IMR-90 (cell line): ENCODE data around the gene LMX1A. TPM values are rescaled to one million over a fixed set of nuclear protein-coding genes. Genes with fewer than 3 reads are reported as not detected.

Experiments used
- ATAC-seq: fragments of 200-7000 bp; cut with Tn5 transposase; 2 replicates; pipeline ENCODE4 v1.9.1; 2020; ENCODE audit warnings: low read depth, mild to moderate bottlenecking, moderate library complexity
- BruUV-seq: library from RNA; stranded (reverse); fragments of 400-500 nt; replicated peaks from 2 replicates; lab custom pipeline; 2021; lab: Mats Ljungman, UMichigan
- CTCF ChIA-PET: fragments of 300-600 bp; formaldehyde crosslinking; extraction: SDS; loops from one replicate; lab custom pipeline; 2021; ENCODE audit warnings: antibody characterized with exemption; lab: Yijun Ruan, JAX
- POLR2A ChIA-PET: fragments of 300-600 bp; sonication (Branson Sonifier 250); formaldehyde crosslinking; loops from one replicate; lab custom pipeline; 2022; ENCODE audit warnings: antibody characterized with exemption; ENCODE audit not compliant: unreplicated experiment; lab: Charles Lee
- DNase-seq: peaks from one replicate; pipeline ENCODE4 v3.0.0; 2013
- H2AFZ ChIP-seq: replicated peaks from 2 replicates; pipeline ENCODE3; 2013; ENCODE audit warnings: low read length, mild to moderate bottlenecking; ENCODE audit not compliant: poor library complexity
- H2AK5ac ChIP-seq: 2 replicates; pipeline ENCODE4 v1.6.1; 2013; ENCODE audit warnings: low read depth, low read length, inconsistent platforms
- H2AK9ac ChIP-seq: replicated peaks from 2 replicates; pipeline ENCODE3; 2013; ENCODE audit warnings: mild to moderate bottlenecking, low read depth, low read length, moderate library complexity; ENCODE audit not compliant: poor library complexity
- H2BK120ac ChIP-seq: 2 replicates; pipeline ENCODE4 v1.6.1; 2013; ENCODE audit warnings: low read depth, low read length, inconsistent platforms
- H2BK15ac ChIP-seq: 3 replicates; pipeline ENCODE4 v1.6.1; 2013; ENCODE audit warnings: low read depth, low read length, inconsistent platforms
- H2BK20ac ChIP-seq: 2 replicates; pipeline ENCODE4 v1.6.1; 2013; ENCODE audit warnings: low read depth, mild to moderate bottlenecking, inconsistent platforms, low read length, moderate library complexity
- H2BK5ac ChIP-seq: 2 replicates; pipeline ENCODE4 v1.6.1; 2013; ENCODE audit warnings: mild to moderate bottlenecking, low read depth, low read length, inconsistent platforms; ENCODE audit not compliant: poor library complexity, severe bottlenecking
- H3K14ac ChIP-seq: replicated peaks from 2 replicates; pipeline ENCODE4 v1.6.1; 2013; ENCODE audit warnings: low read depth, low read length, inconsistent platforms
- H3K18ac ChIP-seq: 2 replicates; pipeline ENCODE4 v1.6.1; 2013; ENCODE audit warnings: low read depth, low read length, control low read depth
- H3K23ac ChIP-seq: 2 replicates; pipeline ENCODE4 v1.6.1; 2013; ENCODE audit warnings: low read depth, low read length, inconsistent platforms
- H3K27ac ChIP-seq: 2 replicates; pipeline ENCODE4 v1.5.1; 2013; ENCODE audit warnings: mild to moderate bottlenecking, control low read depth, low read length; ENCODE audit not compliant: insufficient read depth
- H3K27me3 ChIP-seq: 2 replicates; pipeline ENCODE4 v1.6.1; 2013; ENCODE audit warnings: low read length; ENCODE audit not compliant: control insufficient read depth, insufficient read depth
- H3K36me3 ChIP-seq: 2 replicates; pipeline ENCODE4 v1.6.1; 2013; ENCODE audit warnings: low read length, mixed read lengths; ENCODE audit not compliant: control insufficient read depth, insufficient read depth
- H3K4ac ChIP-seq: 2 replicates; pipeline ENCODE4 v1.6.1; 2013; ENCODE audit warnings: low read depth, low read length, inconsistent platforms
- H3K4me1 ChIP-seq: 2 replicates; pipeline ENCODE4 v1.6.1; 2013; ENCODE audit warnings: low read length, mixed read lengths; ENCODE audit not compliant: control insufficient read depth, insufficient read depth
- H3K4me2 ChIP-seq: 2 replicates; pipeline ENCODE4 v1.6.1; 2013; ENCODE audit warnings: low read depth, mild to moderate bottlenecking, control low read depth, low read length, moderate library complexity
- H3K4me3 ChIP-seq: 2 replicates; pipeline ENCODE4 v1.5.1; 2013; ENCODE audit warnings: low read depth, mild to moderate bottlenecking, control low read depth, low read length, moderate library complexity; ENCODE audit not compliant: insufficient read depth
- H3K56ac ChIP-seq: 2 replicates; pipeline ENCODE4 v1.6.1; 2013; ENCODE audit warnings: low read length, inconsistent platforms; ENCODE audit not compliant: insufficient read depth; ENCODE audit errors: extremely low read depth
- H3K79me1 ChIP-seq, 2 experiments: 2 replicates each; pipeline ENCODE4 v1.6.1; 2013; ENCODE audit warnings: low read length in 2 of 2, inconsistent platforms in 1 of 2, low read depth in 1 of 2
- H3K9ac ChIP-seq: 2 replicates; pipeline ENCODE4 v1.6.1; 2013; ENCODE audit warnings: low read depth, low read length, control low read depth
- H3K9me1 ChIP-seq: 2 replicates; pipeline ENCODE4 v1.6.1; 2013; ENCODE audit warnings: low read length, inconsistent platforms; ENCODE audit not compliant: insufficient read depth
- H3K9me3 ChIP-seq: 2 replicates; pipeline ENCODE4 v1.6.1; 2013; ENCODE audit warnings: low read length; ENCODE audit not compliant: control insufficient read depth, insufficient read depth
- H4K20me1 ChIP-seq: 2 replicates; pipeline ENCODE4 v1.6.1; 2013; ENCODE audit warnings: low read length, inconsistent platforms; ENCODE audit not compliant: insufficient read depth
- H4K5ac ChIP-seq: 2 replicates; pipeline ENCODE4 v1.6.1; 2013; ENCODE audit warnings: mild to moderate bottlenecking, low read depth, low read length, control low read depth
- H4K8ac ChIP-seq, 2 experiments: 2 replicates each; pipeline ENCODE4 v1.6.1; 2013; ENCODE audit warnings: low read depth in 2 of 2, low read length in 2 of 2, control low read depth in 1 of 2, inconsistent platforms in 1 of 2
- H4K91ac ChIP-seq: 2 replicates; pipeline ENCODE4 v1.6.1; 2013; ENCODE audit warnings: low read depth, low read length, inconsistent platforms; ENCODE audit not compliant: insufficient read depth
- FOS ChIP-seq: fragments of 150-350 bp; IDR thresholded peaks from 2 replicates; pipeline ENCODE4 v1.6.1; 2016; ENCODE audit warnings: low read depth, low read length
- MAFK ChIP-seq: IDR thresholded peaks from 2 replicates; pipeline ENCODE4 v1.6.1; 2012; ENCODE audit warnings: low read depth, low read length, improper control_type of control experiment
- RAD21 ChIP-seq: IDR thresholded peaks from 2 replicates; pipeline ENCODE4 v1.6.1; 2012; ENCODE audit warnings: low read length, improper control_type of control experiment
- RCOR1 ChIP-seq: IDR thresholded peaks from 2 replicates; pipeline ENCODE4 v1.6.1; 2012; ENCODE audit warnings: mild to moderate bottlenecking, low read length, improper control_type of control experiment; ENCODE audit not compliant: insufficient replicate concordance
- RFX5 ChIP-seq: IDR thresholded peaks from 2 replicates; pipeline ENCODE4 v1.8.0; 2012; ENCODE audit warnings: low read depth, mild to moderate bottlenecking, low read length, moderate library complexity
- SMC3 ChIP-seq: fragments of 150-350 bp; IDR thresholded peaks from 2 replicates; pipeline ENCODE4 v1.6.1; 2016; ENCODE audit warnings: low read depth, mild to moderate bottlenecking, antibody characterized with exemption, low read length, moderate library complexity
- USF2 ChIP-seq: fragments of 150-350 bp; IDR thresholded peaks from 2 replicates; pipeline ENCODE4 v1.6.1; 2017; ENCODE audit warnings: mild to moderate bottlenecking, antibody characterized with exemption, low read length, low read depth
- WGBS, 2 experiments: methylation state at CpG; one replicate each; pipeline versions ENCODE4 v1.1.5 to v1.1.7; 2013; ENCODE audit warnings: missing lambda C conversion rate in 2 of 2; ENCODE audit not compliant: insufficient read length in 1 of 2; ENCODE audit errors: extremely low coverage in 2 of 2; 5-methylcytosine and 5-hydroxymethylcytosine counted together
- dilution Hi-C: fragments of 300-500 bp; cut with HindIII; formaldehyde crosslinking; loops from one replicate; pipeline ENCODE4 v1.14.3; 2018; ENCODE audit warnings: low sequenced_read_pairs; ENCODE audit not compliant: unreplicated experiment
- in situ Hi-C: fragments of 300-500 bp; cut with MboI; formaldehyde crosslinking; loops from 3 replicates; pipeline ENCODE4 v1.14.3; 2019; ENCODE audit warnings: low sequenced_read_pairs, inconsistent platforms, mixed read lengths
- intact Hi-C: fragments of 100-400 bp; cut with micrococcal nuclease; formaldehyde crosslinking; loops from 2 replicates; pipeline ENCODE4 v1.10.0; 2022
- polyA plus RNA-seq, 3 experiments: library from polyadenylated mRNA; depleted of rRNA; stranded (reverse); fragments of >200 nt; gene quantifications; 2 replicates each; pipeline ENCODE4 v1.2.3, GENCODE V29; 2012; ENCODE audit warnings: low replicate concordance in 1 of 3
- total RNA-seq: library from RNA; depleted of rRNA; stranded (reverse); fragments of >200 nt; gene quantifications from 2 replicates; pipeline ENCODE4 v1.2.3, GENCODE V29; 2012

Gene LMX1A
- total and polyA plus RNA-seq, 2 of the 4 experiments (the other 2 are of a cell fraction): not detected

DNA sequence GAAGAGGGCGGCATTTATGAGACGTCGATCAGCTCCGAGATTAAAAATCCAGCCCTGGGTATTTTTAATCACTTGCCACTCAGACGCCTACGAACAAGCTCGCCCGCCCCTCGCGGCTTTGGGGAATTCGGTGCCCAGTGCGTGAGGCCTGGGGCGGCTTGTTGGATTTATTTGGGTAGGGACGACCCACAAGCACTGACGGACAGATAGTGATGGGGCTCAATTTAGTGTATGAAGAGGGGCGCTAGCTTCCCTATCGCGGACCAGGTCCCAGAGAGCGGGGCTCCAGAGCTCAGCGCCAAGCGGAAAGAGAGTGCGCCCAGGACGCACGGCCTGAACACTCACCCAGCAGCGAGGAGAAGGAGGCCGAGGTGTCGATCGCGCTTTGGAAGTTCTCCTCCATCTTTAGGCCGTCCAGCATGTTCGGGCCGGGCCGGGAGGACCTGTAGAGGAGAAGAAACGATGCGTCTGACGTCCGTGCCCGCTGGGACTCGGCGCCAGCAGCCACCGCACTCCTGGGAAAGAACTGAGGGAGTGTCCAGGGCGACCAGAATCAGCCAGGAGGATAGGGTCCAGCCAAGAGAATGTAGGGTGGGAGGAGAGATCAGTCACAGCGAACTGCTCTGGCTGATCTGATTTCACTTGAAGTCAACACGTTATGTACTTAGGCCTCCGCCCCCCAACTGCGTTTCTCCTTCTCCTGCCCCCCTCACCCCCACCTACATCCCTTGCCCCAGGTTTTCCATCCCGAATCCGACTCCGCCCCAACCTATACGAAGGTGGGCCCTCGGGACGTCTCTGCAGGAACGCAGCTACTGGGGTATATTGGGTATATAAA, 1.2 kb downstream of the LMX1A start:
- H2BK20ac ChIP-seq: no peak overlapping the region
- H4K91ac ChIP-seq: no peak overlapping the region
- intact Hi-C loops (no loop called here), in situ Hi-C loops (no loop called here), dilution Hi-C loops (no loop called here)
- no peak overlapping the region for H2BK5ac ChIP-seq
- no peaks in the 10 kb centered on the region for H4K20me1 ChIP-seq
- H3K4me1 ChIP-seq: no peaks in the 10 kb centered on the region
- H3K9me1 ChIP-seq: no peaks in the 10 kb centered on the region
- H2AK9ac ChIP-seq: no peak overlapping the region
- peak overlapping the region; percentile 32 for H2AFZ ChIP-seq
- no peak overlapping the region for H2BK120ac ChIP-seq
- no peaks in the 10 kb centered on the region for H3K36me3 ChIP-seq
- no peak overlapping the region for H4K8ac ChIP-seq
- no peak overlapping the region for H3K9ac ChIP-seq
- H2AK5ac ChIP-seq: no peak overlapping the region
- H3K56ac ChIP-seq: no peak overlapping the region
- H3K27me3 ChIP-seq: peaks cover 59% of the 10 kb centered on the region
- H2BK15ac ChIP-seq: no peak overlapping the region
- no peaks in the 10 kb centered on the region for H3K9me3 ChIP-seq
- H3K79me1 ChIP-seq: no peaks in the 10 kb centered on the region
- no peak overlapping the region for H3K4me3 ChIP-seq
- POLR2A ChIA-PET: no interaction called here
- no TSS peak for BruUV-seq
- H3K23ac ChIP-seq: no peak overlapping the region
- no peak for DNase-seq
- H3K14ac ChIP-seq: no peak overlapping the region
- CTCF ChIA-PET: no interaction called here
- no peak overlapping the region for H4K5ac ChIP-seq
- WGBS, 2 experiments: 0% methylated on average over 2 of the region's 53 CpGs; no CpG with 5 or more reads in 1 of the 2 experiments
- ATAC-seq: no peak
- H3K27ac ChIP-seq: no peak overlapping the region
- no peak overlapping the region for H3K4ac ChIP-seq
- TF ChIP-seq MAFK (no peak), USF2 (no peak), RCOR1 (no peak), RFX5 (no peak), FOS (no peak), SMC3 (no peak), RAD21 (no peak)
- no peak overlapping the region for H3K18ac ChIP-seq
- no peak overlapping the region for H3K4me2 ChIP-seq
